ENCODE measurements around the gene TWSG1.
A peak's percentile ranks its signal among the peaks of the same experiment; 100 is the strongest.

TWSG1 gene

DNA sequence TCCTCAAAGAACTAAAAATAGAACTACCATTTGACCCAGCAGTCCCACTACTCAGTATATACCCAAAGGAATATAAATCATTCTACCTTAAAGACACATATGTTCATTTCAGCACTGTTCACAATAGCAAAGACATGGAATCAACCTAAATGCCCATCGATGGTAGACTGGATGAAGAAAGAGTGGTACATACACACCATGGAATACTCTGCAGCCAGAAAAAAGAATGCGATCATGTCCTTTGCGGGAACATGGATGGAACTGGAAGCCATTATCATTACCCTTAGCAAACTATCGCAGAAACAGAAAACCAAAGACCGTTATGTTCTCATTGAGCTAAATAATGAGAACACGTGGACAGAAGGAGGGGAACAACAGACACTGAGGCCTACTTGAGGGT, 44.5 kb downstream of the TWSG1 start:
- DNase-seq (ENCODE audit: low read depth): no peak
- TF ChIP-seq, protein P1, sequence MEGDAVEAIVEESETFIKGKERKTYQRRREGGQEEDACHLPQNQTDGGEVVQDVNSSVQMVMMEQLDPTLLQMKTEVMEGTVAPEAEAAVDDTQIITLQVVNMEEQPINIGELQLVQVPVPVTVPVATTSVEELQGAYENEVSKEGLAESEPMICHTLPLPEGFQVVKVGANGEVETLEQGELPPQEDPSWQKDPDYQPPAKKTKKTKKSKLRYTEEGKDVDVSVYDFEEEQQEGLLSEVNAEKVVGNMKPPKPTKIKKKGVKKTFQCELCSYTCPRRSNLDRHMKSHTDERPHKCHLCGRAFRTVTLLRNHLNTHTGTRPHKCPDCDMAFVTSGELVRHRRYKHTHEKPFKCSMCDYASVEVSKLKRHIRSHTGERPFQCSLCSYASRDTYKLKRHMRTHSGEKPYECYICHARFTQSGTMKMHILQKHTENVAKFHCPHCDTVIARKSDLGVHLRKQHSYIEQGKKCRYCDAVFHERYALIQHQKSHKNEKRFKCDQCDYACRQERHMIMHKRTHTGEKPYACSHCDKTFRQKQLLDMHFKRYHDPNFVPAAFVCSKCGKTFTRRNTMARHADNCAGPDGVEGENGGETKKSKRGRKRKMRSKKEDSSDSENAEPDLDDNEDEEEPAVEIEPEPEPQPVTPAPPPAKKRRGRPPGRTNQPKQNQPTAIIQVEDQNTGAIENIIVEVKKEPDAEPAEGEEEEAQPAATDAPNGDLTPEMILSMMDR (IDR thresholded peaks at IDR 0.05; ENCODE audit: control insufficient read depth, insufficient read depth, low read depth, low read length, missing control alignments): no peak
- no peak overlapping the region for H3K4me3 ChIP-seq (ENCODE audit: control insufficient read depth, low read depth, low read length)

DNA sequence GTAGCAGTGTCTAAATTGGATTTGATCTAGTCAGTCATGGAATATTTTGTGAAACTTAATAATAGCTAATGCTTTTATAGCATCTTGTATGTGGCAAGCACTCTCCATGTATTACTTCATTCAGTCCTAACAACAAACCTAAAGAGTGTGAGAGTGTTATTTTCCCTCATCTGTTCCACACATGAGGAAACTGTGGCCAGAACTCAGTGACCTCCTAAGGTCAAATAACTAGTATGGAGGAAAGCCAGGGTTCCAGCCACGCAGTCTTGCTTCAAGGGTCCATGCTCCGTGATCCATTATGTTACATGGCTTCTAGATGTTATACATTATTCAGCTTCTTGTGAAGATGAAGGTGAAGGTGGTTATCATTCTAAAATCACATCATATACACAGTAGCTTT, 45.5 kb downstream of the TWSG1 start:
- DNase-seq (ENCODE audit: low read depth): peak; percentile 46
- TF ChIP-seq, protein P1 (IDR thresholded peaks at IDR 0.05; ENCODE audit: control insufficient read depth, insufficient read depth, low read depth, low read length, missing control alignments): no peak
- no peak overlapping the region for H3K4me3 ChIP-seq (ENCODE audit: control insufficient read depth, low read depth, low read length)

DNA sequence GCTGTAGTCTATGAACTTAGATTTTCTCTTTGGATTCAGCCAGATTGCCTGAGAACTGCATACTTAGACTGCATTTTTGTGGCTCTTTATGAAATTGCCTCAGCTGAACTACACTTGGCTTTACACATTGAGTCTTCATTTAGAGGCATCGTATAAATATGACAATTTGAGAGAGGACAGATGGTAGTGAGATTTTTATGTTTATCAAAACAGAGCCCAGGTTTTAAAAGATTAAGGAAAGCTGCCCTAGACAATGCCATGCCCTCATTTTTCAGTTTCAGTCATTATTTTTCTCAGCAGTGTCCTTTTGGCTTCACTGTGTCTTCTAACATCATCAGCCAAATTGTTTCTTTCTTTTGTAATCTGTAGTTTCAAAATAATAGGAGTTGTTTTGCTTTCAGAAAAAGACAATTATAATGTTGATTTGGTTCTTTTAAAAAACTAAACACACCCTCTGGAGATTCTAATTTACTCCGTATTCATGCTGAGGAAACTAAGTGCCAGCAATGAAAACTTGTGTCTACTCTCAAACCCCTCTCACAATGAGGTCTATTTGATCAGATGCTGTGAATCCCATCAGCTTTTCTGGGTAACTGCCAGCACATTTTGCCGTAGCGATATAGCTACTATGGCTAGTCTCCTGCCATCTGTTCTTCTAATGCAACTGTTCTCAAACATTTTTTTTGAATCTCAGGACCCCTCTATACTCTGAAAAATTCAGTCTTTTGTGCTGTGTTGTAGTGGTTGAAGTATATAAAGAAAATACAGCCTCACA, 46.2 kb downstream of the TWSG1 start:
- peak; percentile 53 for DNase-seq (ENCODE audit: low read depth)
- H3K4me3 ChIP-seq (ENCODE audit: control insufficient read depth, low read depth, low read length): no peak overlapping the region
- TF ChIP-seq, protein P1 (IDR thresholded peaks at IDR 0.05; ENCODE audit: control insufficient read depth, insufficient read depth, low read depth, low read length, missing control alignments): no peak

DNA sequence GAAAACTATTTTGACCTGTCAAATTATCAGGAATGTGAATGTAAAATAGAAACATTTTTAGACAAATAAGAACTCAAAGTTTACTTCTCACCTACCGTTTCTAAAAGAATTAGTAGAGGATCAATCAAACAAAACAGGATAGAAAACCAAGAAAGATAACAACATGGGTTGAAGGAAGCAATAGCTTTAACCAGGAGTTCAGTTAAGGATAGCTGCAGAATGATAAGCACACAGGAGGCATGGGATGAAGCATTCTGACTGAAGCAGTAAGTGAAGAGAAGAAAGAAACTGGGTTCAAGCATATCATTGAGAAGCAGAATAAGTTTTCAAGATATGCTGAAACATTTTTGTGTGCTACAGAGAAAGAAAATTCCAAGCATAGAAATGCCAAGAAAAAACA, 52.3 kb downstream of the TWSG1 start:
- no peak for DNase-seq (ENCODE audit: low read depth)
- TF ChIP-seq, protein P1 (IDR thresholded peaks at IDR 0.05; ENCODE audit: control insufficient read depth, insufficient read depth, low read depth, low read length, missing control alignments): no peak
- H3K4me3 ChIP-seq (ENCODE audit: control insufficient read depth, low read depth, low read length): no peak overlapping the region

DNA sequence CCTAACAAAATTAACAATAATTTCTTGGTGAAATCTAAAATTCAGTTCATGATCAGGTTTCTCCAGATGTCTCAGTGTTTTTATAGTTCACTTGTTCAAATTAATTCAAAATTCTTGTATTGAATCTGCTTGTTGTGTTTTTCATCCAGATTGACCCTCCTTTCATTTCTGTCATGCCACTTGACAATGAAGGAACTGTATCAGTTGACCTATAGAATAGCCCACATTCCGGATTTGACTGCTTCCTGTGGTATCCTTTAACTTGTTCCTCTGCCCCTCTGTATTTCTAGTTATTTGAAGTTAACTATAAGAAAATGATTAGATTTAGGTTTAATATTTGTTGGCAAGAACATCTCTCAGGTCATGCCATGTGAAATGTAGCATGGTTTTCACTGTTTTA, 53.3 kb downstream of the TWSG1 start:
- TF ChIP-seq, protein P1 (IDR thresholded peaks at IDR 0.05; ENCODE audit: control insufficient read depth, insufficient read depth, low read depth, low read length, missing control alignments): no peak
- H3K4me3 ChIP-seq (ENCODE audit: control insufficient read depth, low read depth, low read length): no peak overlapping the region
- DNase-seq (ENCODE audit: low read depth): no peak

DNA sequence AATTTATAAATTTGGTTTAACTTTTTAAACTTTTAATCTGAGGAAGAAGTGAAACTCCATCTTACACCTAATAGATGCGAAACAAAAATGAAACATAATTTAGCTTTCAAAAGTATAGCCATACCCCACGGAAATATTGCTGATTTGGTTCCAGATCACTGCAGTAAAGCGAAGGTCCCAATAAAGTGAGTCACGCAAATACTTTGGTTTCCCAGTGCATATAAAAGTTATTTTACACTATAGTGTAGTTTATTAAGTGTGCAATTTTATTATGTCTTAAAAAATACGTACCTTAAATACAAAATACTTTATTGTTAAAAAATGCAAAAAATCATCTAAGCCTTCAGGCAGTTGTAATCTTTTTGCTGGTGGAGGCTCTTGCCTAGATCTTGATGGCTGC, 55.1 kb downstream of the TWSG1 start:
- TF ChIP-seq, protein P1 (IDR thresholded peaks at IDR 0.05; ENCODE audit: control insufficient read depth, insufficient read depth, low read depth, low read length, missing control alignments): no peak
- H3K4me3 ChIP-seq (ENCODE audit: control insufficient read depth, low read depth, low read length): no peak overlapping the region
- no peak for DNase-seq (ENCODE audit: low read depth)

All from AG09309 (cell line).